ENCODE measurements around the gene SLC22A14. TPM values are rescaled to one million over a fixed set of nuclear protein-coding genes. Genes with fewer than 3 reads are reported as not detected.

The SLC22A14 gene
- total RNA-seq, 4 donors from 2014 or later: 1.2 TPM; not detected in 3

- 67 to 84% methylated on average over 3 of the region's 3 CpGs for WGBS, 2 donors
- TF ChIP-seq EP300 (IDR thresholded peaks at IDR 0.05) (no peak), CTCF (IDR thresholded peaks at IDR 0.05) (no peak), POLR2A (IDR thresholded peaks at IDR 0.05) (no peak)
- Histone ChIP-seq H3K4me3 (no peak overlapping the region), H3K27ac (no peak overlapping the region), H3K36me3 (peaks cover 0 to 100% (median 0%) of the 10 kb centered on the region in 3 donors), H3K9me3 (no peaks in the 10 kb centered on the region), H3K27me3 (no peaks in the 10 kb centered on the region), H3K4me1 (no peaks in the 10 kb centered on the region)
- DNase-seq (ENCODE audit: low spot score in 2 of 2): no peak
Measured at GRCh38 chr3:38366082-38366481, 84.0 kb downstream of the SLC22A14 start.

- Histone ChIP-seq H3K4me1 (no peaks in the 10 kb centered on the region), H3K36me3 (peaks cover 0 to 98% (median 0%) of the 10 kb centered on the region in 3 donors), H3K4me3 (no peak overlapping the region), H3K27ac (no peak overlapping the region), H3K9me3 (no peaks in the 10 kb centered on the region), H3K27me3 (no peaks in the 10 kb centered on the region)
- DNase-seq (ENCODE audit: low spot score in 2 of 2): no peak
- TF ChIP-seq EP300 (IDR thresholded peaks at IDR 0.05): no peak
- no peak for TF ChIP-seq CTCF (IDR thresholded peaks at IDR 0.05)
- TF ChIP-seq POLR2A (IDR thresholded peaks at IDR 0.05): no peak
- WGBS, 2 donors: 65 to 77% methylated on average over 3 of the region's 3 CpGs
Measured at GRCh38 chr3:38367779-38368178, 85.7 kb downstream of the SLC22A14 start.

Small RNAs within 50 kb of the gene (small RNA-seq; reads per million reads assigned to genes)
- gene RNU6-235P: not detected

Other genes starting within 250 kb of the SLC22A14 start
- gene DLEC1, start 243.1 kb upstream of the SLC22A14 start, total RNA-seq: 10 to 100 TPM in 1 of 4 donors, 1 to 10 TPM in 3; 3.7 to 96.0 (median 7.1) TPM
- gene ACAA1, start 145.2 kb upstream of the SLC22A14 start, total RNA-seq: 10 to 100 TPM; 63.9 to 83.3 (median 80.5) TPM
- gene MYD88, start 143.6 kb upstream of the SLC22A14 start, total RNA-seq: 10 to 100 TPM; 29.9 to 36.3 (median 34.3) TPM
- gene OXSR1, start 116.8 kb upstream of the SLC22A14 start, total RNA-seq: 10 to 100 TPM; 23.9 to 35.8 (median 29.9) TPM
- under 1 TPM in 1 of 4 donors, not detected in 3; 0.78 TPM for gene SLC22A13, start 16.5 kb upstream of the SLC22A14 start, total RNA-seq
- 1 to 10 TPM; 3.1 to 6.6 (median 4.1) TPM for gene XYLB, start 64.5 kb downstream of the SLC22A14 start, total RNA-seq
- 10 to 100 TPM in 3 of 4 donors, 1 to 10 TPM in 1; 8.7 to 15.3 (median 12.6) TPM for gene ACVR2B, start 171.6 kb downstream of the SLC22A14 start, total RNA-seq
- gene EXOG, start 214.0 kb downstream of the SLC22A14 start, total RNA-seq: 10 to 100 TPM in 3 of 4 donors, 1 to 10 TPM in 1; 9.9 to 21.9 (median 20.9) TPM